GM18873 (cell line): ENCODE measurements around the gene METTL21C.

Source experiments
- ATAC-seq: cut with Tn5 transposase; IDR thresholded peaks from one replicate; pipeline ENCODE4 v1.9.1; 2021; ENCODE audit warnings: mild to moderate bottlenecking, moderate library complexity, moderate number of reproducible peaks; ENCODE audit not compliant: unreplicated experiment, low FRiP score

The METTL21C gene

GRCh38 chr13:102670130-102670529 lies 24.7 kb downstream of the METTL21C start:
- no peak for ATAC-seq

GRCh38 chr13:102667911-102668310 lies 26.9 kb downstream of the METTL21C start:
- no peak for ATAC-seq

- no peak for ATAC-seq
These were observed 27.8 kb downstream of the METTL21C start for GRCh38 chr13:102667023-102667422.

- ATAC-seq, result no peak
These were observed 35.6 kb downstream of the METTL21C start for GRCh38 chr13:102659168-102659713.

- no peak for ATAC-seq
These were observed 36.2 kb downstream of the METTL21C start for GRCh38 chr13:102658660-102659059.

- no peak for ATAC-seq
These were observed 37.2 kb downstream of the METTL21C start for GRCh38 chr13:102657630-102658029.

- ATAC-seq, result no peak
These were observed 40.1 kb downstream of the METTL21C start for GRCh38 chr13:102654756-102655155.

- ATAC-seq, result no peak
These were observed 43.0 kb downstream of the METTL21C start for GRCh38 chr13:102651892-102652291.

- ATAC-seq, result no peak
These were observed 43.5 kb downstream of the METTL21C start for GRCh38 chr13:102651392-102651791.

GRCh38 chr13:102650444-102650843 lies 44.4 kb downstream of the METTL21C start:
- ATAC-seq, result no peak

- no peak for ATAC-seq
These were observed 46.8 kb downstream of the METTL21C start for GRCh38 chr13:102648046-102648445.

- no peak for ATAC-seq
These were observed 49.1 kb downstream of the METTL21C start for GRCh38 chr13:102645701-102646100.

GRCh38 chr13:102643656-102644055 lies 51.2 kb downstream of the METTL21C start:
- no peak for ATAC-seq

GRCh38 chr13:102642475-102642874 lies 52.4 kb downstream of the METTL21C start:
- ATAC-seq, result no peak

GRCh38 chr13:102642029-102642428 lies 52.8 kb downstream of the METTL21C start:
- no peak for ATAC-seq

- ATAC-seq, result no peak
These were observed 56.1 kb downstream of the METTL21C start for GRCh38 chr13:102638741-102639140.
